Metanephros (tissue), 1 donor: Measurements from ENCODE around the gene SFTPB. TPM values are rescaled to one million over a fixed set of nuclear protein-coding genes. Genes with fewer than 3 reads are reported as not detected.

ENCODE experiments used
- total RNA-seq: library from RNA; depleted of rRNA; stranded (reverse); fragments of >200 nt; gene quantifications from one replicate; pipeline ENCODE4 v1.2.3, GENCODE V29; 2014

SFTPB gene
- total RNA-seq, result 1.7 TPM

GRCh38 chr2:85668009-85668856, at the start of gene SFTPB:
TSS of gene SFTPB (minus strand) at chr2:85668199. CDS start at chr2:85668183, 16 bp downstream.

GRCh38 chr2:85694052-85695025, 26.3 kb upstream of the SFTPB start, which contains the start of gene GNLY:
TSS of gene GNLY (plus strand) at chr2:85694358. CDS start at chr2:85694419, 61 bp downstream.

GRCh38 chr2:85611705-85612587, 56.1 kb downstream of the SFTPB start, which contains the start of gene C2orf68:
TSS of gene C2orf68 (minus strand) at chr2:85612066. CDS start at chr2:85611984, 82 bp downstream.

Other genes starting within 250 kb of the SFTPB start
- gene SH2D6, start 249.5 kb downstream of the SFTPB start, total RNA-seq, result 0.99 TPM
- gene MAT2A, start 129.0 kb downstream of the SFTPB start, total RNA-seq, result 129 TPM
- 43.0 TPM for gene GGCX, start 106.7 kb downstream of the SFTPB start, total RNA-seq
- gene VAMP8, start 90.6 kb downstream of the SFTPB start, total RNA-seq, result 37.7 TPM
- gene VAMP5, start 83.8 kb downstream of the SFTPB start, total RNA-seq, result 11.3 TPM
- 111 TPM for gene RNF181, start 72.5 kb downstream of the SFTPB start, total RNA-seq
- gene TMEM150A, start 65.5 kb downstream of the SFTPB start, total RNA-seq, result 20.2 TPM
- 57.6 TPM for gene C2orf68, start 56.1 kb downstream of the SFTPB start, total RNA-seq
- gene USP39, start 52.0 kb downstream of the SFTPB start, total RNA-seq, result 45.4 TPM
- not detected for gene GNLY, start 26.2 kb upstream of the SFTPB start, total RNA-seq
- gene ATOH8, start 85.8 kb upstream of the SFTPB start, total RNA-seq, result 24.5 TPM
- 19.4 TPM for gene ST3GAL5, start 220.8 kb upstream of the SFTPB start, total RNA-seq